Effector memory CD4-positive, alpha-beta T cell (primary cell): ENCODE measurements around the gene PF4V1.

Experiments
- DNase-seq, 3 donors: peaks; one replicate each; pipeline ENCODE4 v3.0.0-alpha.2; 2020
- H3K27ac ChIP-seq: 2 replicates; pipeline ENCODE4 v1.7.0; 2013; ENCODE audit warnings: mild to moderate bottlenecking, low read length, moderate library complexity; ENCODE audit not compliant: insufficient read depth, poor library complexity, severe bottlenecking
- H3K27me3 ChIP-seq: replicated peaks from 2 replicates; pipeline ENCODE4 v1.7.0; 2013; ENCODE audit warnings: mild to moderate bottlenecking, low read length; ENCODE audit not compliant: insufficient read depth, control insufficient read depth, poor library complexity, severe bottlenecking
- H3K36me3 ChIP-seq: 2 replicates; pipeline ENCODE4 v1.7.0; 2013; ENCODE audit warnings: mild to moderate bottlenecking, low read length, moderate library complexity; ENCODE audit not compliant: control insufficient read depth, insufficient read depth
- H3K4me1 ChIP-seq: 2 replicates; pipeline ENCODE4 v1.7.0; 2013; ENCODE audit warnings: low read length, mild to moderate bottlenecking; ENCODE audit not compliant: control insufficient read depth, insufficient read depth, poor library complexity, severe bottlenecking
- H3K4me3 ChIP-seq: 2 replicates; pipeline ENCODE4 v1.7.0; 2013; ENCODE audit warnings: low read length, low read depth, mild to moderate bottlenecking; ENCODE audit not compliant: insufficient read depth, poor library complexity, severe bottlenecking
- H3K9me3 ChIP-seq: 2 replicates; pipeline ENCODE4 v1.7.0; 2013; ENCODE audit warnings: mild to moderate bottlenecking, low read length, moderate library complexity; ENCODE audit not compliant: control insufficient read depth

PF4V1 gene

GRCh38 chr4:73844345-73844744 lies 8.8 kb upstream of the PF4V1 start:
- no peak overlapping the region for H3K4me3 ChIP-seq
- no peak overlapping the region for H3K27ac ChIP-seq
- no peaks in the 10 kb centered on the region for H3K36me3 ChIP-seq
- DNase-seq = no peak
- H3K27me3 ChIP-seq = no peaks in the 10 kb centered on the region
- no peaks in the 10 kb centered on the region for H3K9me3 ChIP-seq
- no peaks in the 10 kb centered on the region for H3K4me1 ChIP-seq

- Histone ChIP-seq H3K4me3 (no peak overlapping the region), H3K36me3 (no peaks in the 10 kb centered on the region), H3K27me3 (no peaks in the 10 kb centered on the region), H3K9me3 (no peaks in the 10 kb centered on the region), H3K27ac (no peak overlapping the region), H3K4me1 (no peaks in the 10 kb centered on the region)
- no peak for DNase-seq
These were observed 8.3 kb upstream of the PF4V1 start for GRCh38 chr4:73844806-73845205.

- H3K4me3 ChIP-seq = no peak overlapping the region
- no peak for DNase-seq
- no peaks in the 10 kb centered on the region for H3K4me1 ChIP-seq
- H3K27me3 ChIP-seq = no peaks in the 10 kb centered on the region
- no peaks in the 10 kb centered on the region for H3K36me3 ChIP-seq
- no peak overlapping the region for H3K27ac ChIP-seq
- H3K9me3 ChIP-seq = no peaks in the 10 kb centered on the region
These were observed 5.4 kb upstream of the PF4V1 start for GRCh38 chr4:73847526-73848182.

GRCh38 chr4:73848183-73848777 lies 4.8 kb upstream of the PF4V1 start:
- no peak for DNase-seq
- H3K4me1 ChIP-seq = no peaks in the 10 kb centered on the region
- no peaks in the 10 kb centered on the region for H3K27me3 ChIP-seq
- no peaks in the 10 kb centered on the region for H3K9me3 ChIP-seq
- no peaks in the 10 kb centered on the region for H3K36me3 ChIP-seq
- no peak overlapping the region for H3K4me3 ChIP-seq
- no peak overlapping the region for H3K27ac ChIP-seq

- H3K9me3 ChIP-seq = no peaks in the 10 kb centered on the region
- H3K36me3 ChIP-seq = no peaks in the 10 kb centered on the region
- no peaks in the 10 kb centered on the region for H3K4me1 ChIP-seq
- no peak for DNase-seq
- no peak overlapping the region for H3K27ac ChIP-seq
- H3K4me3 ChIP-seq = no peak overlapping the region
- no peaks in the 10 kb centered on the region for H3K27me3 ChIP-seq
These were observed 2.7 kb upstream of the PF4V1 start for GRCh38 chr4:73850261-73850970.

GRCh38 chr4:73851293-73851692 lies 1.8 kb upstream of the PF4V1 start:
- Histone ChIP-seq H3K27ac (no peak overlapping the region), H3K4me1 (no peaks in the 10 kb centered on the region), H3K4me3 (no peak overlapping the region), H3K27me3 (no peaks in the 10 kb centered on the region), H3K36me3 (no peaks in the 10 kb centered on the region), H3K9me3 (no peaks in the 10 kb centered on the region)
- no peak for DNase-seq

GRCh38 chr4:73852771-73853170 lies 325 bp upstream of the PF4V1 start:
- H3K36me3 ChIP-seq = no peaks in the 10 kb centered on the region
- DNase-seq = no peak
- no peak overlapping the region for H3K27ac ChIP-seq
- H3K9me3 ChIP-seq = no peaks in the 10 kb centered on the region
- no peak overlapping the region for H3K4me3 ChIP-seq
- H3K27me3 ChIP-seq = no peaks in the 10 kb centered on the region
- no peaks in the 10 kb centered on the region for H3K4me1 ChIP-seq

- H3K27ac ChIP-seq = no peak overlapping the region
These were observed 800 bp downstream of the PF4V1 start for GRCh38 chr4:73853718-73854473.

GRCh38 chr4:73855406-73855805 lies 2.3 kb downstream of the PF4V1 start:
- Histone ChIP-seq H3K27ac (no peak overlapping the region), H3K4me1 (no peaks in the 10 kb centered on the region)

More at GRCh38 chr4:73853718-73854473, 800 bp downstream of the PF4V1 start:
- no peaks in the 10 kb centered on the region for H3K27me3 ChIP-seq
- H3K4me1 ChIP-seq = no peaks in the 10 kb centered on the region
- no peaks in the 10 kb centered on the region for H3K36me3 ChIP-seq
- H3K9me3 ChIP-seq = no peaks in the 10 kb centered on the region
- DNase-seq = no peak
- no peak overlapping the region for H3K4me3 ChIP-seq

GRCh38 chr4:73856518-73856917 lies 3.4 kb downstream of the PF4V1 start:
- no peak for DNase-seq
- no peaks in the 10 kb centered on the region for H3K9me3 ChIP-seq
- H3K27me3 ChIP-seq = no peaks in the 10 kb centered on the region
- no peak overlapping the region for H3K4me3 ChIP-seq
- no peaks in the 10 kb centered on the region for H3K36me3 ChIP-seq
- no peak overlapping the region for H3K27ac ChIP-seq
- no peaks in the 10 kb centered on the region for H3K4me1 ChIP-seq

More at GRCh38 chr4:73855406-73855805, 2.3 kb downstream of the PF4V1 start:
- no peak for DNase-seq
- H3K36me3 ChIP-seq = no peaks in the 10 kb centered on the region
- H3K9me3 ChIP-seq = no peaks in the 10 kb centered on the region
- H3K27me3 ChIP-seq = no peaks in the 10 kb centered on the region
- no peak overlapping the region for H3K4me3 ChIP-seq
